Endothelial cell of umbilical vein (primary cell): ENCODE data around the gene CHMP4A. TPM values are rescaled to one million over a fixed set of nuclear protein-coding genes. Genes with fewer than 3 reads are reported as not detected.

Source experiments
- BruUV-seq: library from RNA; stranded (reverse); fragments of 400-500 nt; replicated peaks from 2 replicates; lab custom pipeline; 2021; lab: Mats Ljungman, UMichigan
- CTCF ChIA-PET: fragments of 300-600, 350-600 bp; sonication (Branson Sonifier 250); formaldehyde crosslinking; loops from one replicate; lab custom pipeline; 2021; ENCODE audit warnings: antibody characterized with exemption, inconsistent platforms; lab: Charles Lee
- POLR2A ChIA-PET: fragments of 300-600, 350-600 bp; sonication (Branson Sonifier 250); formaldehyde crosslinking; loops from one replicate; lab custom pipeline; 2021; ENCODE audit warnings: antibody characterized with exemption, inconsistent platforms; lab: Charles Lee
- DNase-seq: peaks from one replicate; pipeline ENCODE4 v3.0.0-alpha.2; 2011; ENCODE audit warnings: low read depth, low spot score
- FAIRE-seq: peaks from 2 replicates; lab custom pipeline; 2011; peaks lifted over from hg19 to GRCh38; lab: Jason Lieb, UNC
- H2AFZ ChIP-seq: 2 replicates; pipeline ENCODE4 v1.6.0; 2012; ENCODE audit warnings: low read depth, low read length, control low read depth, inconsistent platforms
- H3K27ac ChIP-seq: 2 replicates; pipeline ENCODE4 v1.5.1; 2011; ENCODE audit warnings: low read depth, mild to moderate bottlenecking, control low read depth, low read length, moderate library complexity; ENCODE audit not compliant: insufficient read depth
- H3K27me3 ChIP-seq, 2 experiments: 2 replicates each; pipeline versions ENCODE4 v1.6.0 to v1.6.1; 2011; ENCODE audit warnings: low read length in 2 of 2, mixed read lengths in 1 of 2; ENCODE audit not compliant: control insufficient read depth in 2 of 2, insufficient read depth in 2 of 2
- H3K36me3 ChIP-seq, 2 experiments: 2 replicates in 1 of 2; 3 replicates in 1 of 2; pipeline ENCODE4 v1.5.1; 2011; ENCODE audit warnings: low read length in 2 of 2, mild to moderate bottlenecking in 1 of 2, moderate library complexity in 1 of 2; ENCODE audit not compliant: control insufficient read depth in 2 of 2, insufficient read depth in 2 of 2; ENCODE audit errors: extremely low read depth in 1 of 2
- H3K4me1 ChIP-seq: 3 replicates; pipeline ENCODE4 v1.5.1; 2011; ENCODE audit warnings: mild to moderate bottlenecking, low read length; ENCODE audit not compliant: control insufficient read depth, insufficient read depth; ENCODE audit errors: extremely low read depth
- H3K4me2 ChIP-seq: 2 replicates; pipeline ENCODE4 v1.6.1; 2011; ENCODE audit warnings: low read length, control low read depth, mixed read lengths; ENCODE audit not compliant: insufficient read depth
- H3K4me3 ChIP-seq, 3 experiments: fragments of 200-600 bp in 1 of 3; sonication (generic), shearing (Covaris generic) in 1 of 3; replicated peaks in 1 of 3; 2 replicates each; pipeline ENCODE4 v1.5.1; 2011 to 2016; ENCODE audit warnings: control low read depth in 3 of 3, low read length in 3 of 3, mild to moderate bottlenecking in 2 of 3, inconsistent platforms in 1 of 3, low read depth in 1 of 3, moderate library complexity in 1 of 3; ENCODE audit not compliant: insufficient read depth in 1 of 3
- H3K79me2 ChIP-seq: 2 replicates; pipeline ENCODE4 v1.6.0; 2012; ENCODE audit warnings: low read length, inconsistent platforms; ENCODE audit not compliant: control insufficient read depth, insufficient read depth
- H3K9ac ChIP-seq: replicated peaks from 2 replicates; pipeline ENCODE3; 2011; ENCODE audit warnings: low read length, control low read depth; ENCODE audit not compliant: insufficient read depth; ENCODE audit errors: extremely low read depth
- H3K9me1 ChIP-seq: replicated peaks from 3 replicates; pipeline ENCODE4 v1.6.0; 2011; ENCODE audit warnings: mild to moderate bottlenecking, low read length; ENCODE audit not compliant: control insufficient read depth, insufficient read depth; ENCODE audit errors: extremely low read depth
- H3K9me3 ChIP-seq: replicated peaks from 2 replicates; pipeline ENCODE4 v1.5.1; 2012; ENCODE audit warnings: low read length, inconsistent platforms; ENCODE audit not compliant: control insufficient read depth, insufficient read depth
- H4K20me1 ChIP-seq: replicated peaks from 2 replicates; pipeline ENCODE3; 2011; ENCODE audit warnings: mild to moderate bottlenecking, low read length; ENCODE audit not compliant: control insufficient read depth, insufficient read depth; ENCODE audit errors: extremely low read depth
- POLR2A ChIP-seq: IDR thresholded peaks from 2 replicates; pipeline ENCODE4 v1.6.1; 2012; ENCODE audit warnings: low read depth, mild to moderate bottlenecking, control low read depth, low read length
- POLR2AphosphoS5 ChIP-seq: IDR thresholded peaks from 2 replicates; pipeline ENCODE4 v1.6.1; 2012; ENCODE audit warnings: low read depth, mild to moderate bottlenecking, control low read depth, low read length, moderate library complexity; ENCODE audit not compliant: insufficient read depth
- dilution Hi-C: fragments of 300-500 bp; cut with MboI; formaldehyde crosslinking; loops from one replicate; pipeline ENCODE4 v1.15.0; 2019; ENCODE audit warnings: low sequenced_read_pairs; ENCODE audit not compliant: extremely low pct_ligation_motif_present
- intact Hi-C: fragments of 100-400 bp; cut with micrococcal nuclease; formaldehyde crosslinking; loops from one replicate; pipeline ENCODE4 v1.10.0; 2022
- polyA plus RNA-seq, 4 experiments: library from polyadenylated mRNA; depleted of rRNA in 3 of 4; stranded (reverse) in 3 of 4; unstranded in 1 of 4; fragments of >200 nt; gene quantifications; 2 replicates each; pipeline versions ENCODE4 v1.2.1 to v1.2.3, GENCODE V29; 2011 to 2012; ENCODE audit warnings: missing spikeins in 1 of 4
- total RNA-seq: library from RNA; stranded (reverse); gene quantifications from 2 replicates; pipeline ENCODE4 v1.2.3, GENCODE V29; 2021
- TF ChIP-seq, protein P1 (sequence below), 2 donors: IDR thresholded peaks; 1 replicate in 1 of 2; 2 replicates in 1 of 2; pipeline ENCODE4 v1.5.1; 2011; ENCODE audit warnings: low read length in 2 of 2, mild to moderate bottlenecking in 2 of 2, moderate library complexity in 2 of 2, control low read depth in 1 of 2, inconsistent platforms in 1 of 2, low read depth in 1 of 2; ENCODE audit not compliant: insufficient read depth in 1 of 2; ENCODE audit errors: extremely low read depth in 1 of 2

Gene CHMP4A
- total and polyA plus RNA-seq, 2 donors (not counting 3 experiments of a cell fraction or from before 2014, with no cell fraction given), result 40.9 to 46.4 TPM

DNA sequence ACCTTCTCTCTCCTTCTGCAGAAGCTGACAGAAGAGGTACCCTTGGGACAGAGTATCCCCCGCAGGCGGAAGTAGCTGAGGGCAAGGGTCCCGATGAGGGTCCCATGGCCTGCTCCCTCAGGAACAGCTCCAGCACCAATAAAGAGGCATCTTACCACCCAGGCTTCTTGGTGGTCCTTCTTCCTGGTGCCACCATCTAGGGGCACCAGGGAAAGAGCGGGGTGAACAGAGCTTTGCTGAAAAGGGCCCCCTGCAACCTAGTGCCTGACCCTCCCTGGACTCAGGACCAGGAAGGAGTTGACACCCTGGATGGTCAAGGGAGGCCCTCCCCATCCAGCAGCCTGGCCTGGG lies 52.8 kb downstream of the CHMP4A start:
- H3K27me3 ChIP-seq, result no peaks in the 10 kb centered on the region
- BruUV-seq, result no TSS peak
- intact Hi-C loops, result loop anchor here (2.0 kb wide), 3 partner anchors 28 to 146 kb away; partner anchors contain the start of gene IPO4

More for the DNA sequence above, 52.8 kb downstream of the CHMP4A start:
- H4K20me1 ChIP-seq, result no peaks in the 10 kb centered on the region
- H3K4me2 ChIP-seq, result no peak overlapping the region
- no peak overlapping the region for H2AFZ ChIP-seq
- no peak overlapping the region for H3K4me3 ChIP-seq
- H3K9me3 ChIP-seq, result no peaks in the 10 kb centered on the region
- CTCF ChIA-PET, result interaction anchor here (1.1 to 3.4 kb wide), 21 partner anchors 11 to 148 kb away, joined by 3 to 63 read pairs (median 9); partner anchors contain the start of genes CIDEB, DCAF11, EMC9 and LTB4R2
- dilution Hi-C loops, result no loop called here
- POLR2A ChIA-PET, result interaction anchor here (1.0 to 1.6 kb wide), 3 partner anchors 15 to 25 kb away, joined by 3 to 6 read pairs (median 3); partner anchors contain the start of gene EMC9
- DNase-seq (no peak), FAIRE-seq (no peak)
- no peak overlapping the region for H3K27ac ChIP-seq
- no peak for TF ChIP-seq POLR2A
- TF ChIP-seq, protein P1, sequence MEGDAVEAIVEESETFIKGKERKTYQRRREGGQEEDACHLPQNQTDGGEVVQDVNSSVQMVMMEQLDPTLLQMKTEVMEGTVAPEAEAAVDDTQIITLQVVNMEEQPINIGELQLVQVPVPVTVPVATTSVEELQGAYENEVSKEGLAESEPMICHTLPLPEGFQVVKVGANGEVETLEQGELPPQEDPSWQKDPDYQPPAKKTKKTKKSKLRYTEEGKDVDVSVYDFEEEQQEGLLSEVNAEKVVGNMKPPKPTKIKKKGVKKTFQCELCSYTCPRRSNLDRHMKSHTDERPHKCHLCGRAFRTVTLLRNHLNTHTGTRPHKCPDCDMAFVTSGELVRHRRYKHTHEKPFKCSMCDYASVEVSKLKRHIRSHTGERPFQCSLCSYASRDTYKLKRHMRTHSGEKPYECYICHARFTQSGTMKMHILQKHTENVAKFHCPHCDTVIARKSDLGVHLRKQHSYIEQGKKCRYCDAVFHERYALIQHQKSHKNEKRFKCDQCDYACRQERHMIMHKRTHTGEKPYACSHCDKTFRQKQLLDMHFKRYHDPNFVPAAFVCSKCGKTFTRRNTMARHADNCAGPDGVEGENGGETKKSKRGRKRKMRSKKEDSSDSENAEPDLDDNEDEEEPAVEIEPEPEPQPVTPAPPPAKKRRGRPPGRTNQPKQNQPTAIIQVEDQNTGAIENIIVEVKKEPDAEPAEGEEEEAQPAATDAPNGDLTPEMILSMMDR (IDR thresholded peaks at IDR 0.05; ENCODE audit: extremely low read depth in 1 of 2, insufficient read depth in 1 of 2, low read depth in 1 of 2, low read length in 2 of 2), result no peak
- TF ChIP-seq POLR2AphosphoS5, result no peak
- peaks cover 16% of the 10 kb centered on the region for H3K4me1 ChIP-seq
- no peaks in the 10 kb centered on the region for H3K9me1 ChIP-seq
- H3K9ac ChIP-seq, result no peak overlapping the region
- peaks cover 29 to 58% of the 10 kb centered on the region in 2 experiments for H3K36me3 ChIP-seq
- peaks cover 9% of the 10 kb centered on the region for H3K79me2 ChIP-seq
